Keratinocyte (primary cell): Measurements from ENCODE around the gene CENPS. TPM values are rescaled to one million over a fixed set of nuclear protein-coding genes. Genes with fewer than 3 reads are reported as not detected.

ENCODE experiments used
- DNase-seq: peaks from one replicate; pipeline ENCODE4 v3.0.0-alpha.2; 2011; ENCODE audit warnings: low read depth, missing footprints, low spot score
- FAIRE-seq: peaks from 2 replicates; lab custom pipeline; 2011; peaks lifted over from hg19 to GRCh38; lab: Jason Lieb, UNC
- H2AFZ ChIP-seq: 2 replicates; pipeline ENCODE4 v1.6.0; 2012; ENCODE audit warnings: low read length, control low read depth, inconsistent platforms; ENCODE audit not compliant: control insufficient read depth
- H3K27ac ChIP-seq: 2 replicates; pipeline ENCODE4 v1.5.1; 2011; ENCODE audit warnings: low read length; ENCODE audit not compliant: control insufficient read depth, insufficient read depth
- H3K27me3 ChIP-seq: 3 replicates; pipeline ENCODE4 v1.6.0; 2011; ENCODE audit warnings: low read length; ENCODE audit not compliant: control insufficient read depth, insufficient read depth; ENCODE audit errors: extremely low read depth
- H3K36me3 ChIP-seq, 2 experiments: 2 replicates in 1 of 2; 3 replicates in 1 of 2; pipeline ENCODE4 v1.5.1; 2011; ENCODE audit warnings: low read length in 2 of 2, mild to moderate bottlenecking in 1 of 2; ENCODE audit not compliant: control insufficient read depth in 2 of 2, insufficient read depth in 2 of 2; ENCODE audit errors: extremely low read depth in 1 of 2
- H3K4me1 ChIP-seq: 3 replicates; pipeline ENCODE4 v1.5.1; 2011; ENCODE audit warnings: low read length; ENCODE audit not compliant: control insufficient read depth, insufficient read depth; ENCODE audit errors: extremely low read depth
- H3K4me2 ChIP-seq: 3 replicates; pipeline ENCODE4 v1.6.0; 2011; ENCODE audit warnings: low read depth, low read length; ENCODE audit not compliant: control insufficient read depth, insufficient read depth; ENCODE audit errors: extremely low read depth
- H3K4me3 ChIP-seq, 3 experiments: fragments of 200-600 bp in 1 of 3; sonication (generic) in 1 of 3; 2 replicates in 2 of 3; 3 replicates in 1 of 3; pipeline ENCODE4 v1.5.1; 2011 to 2016; ENCODE audit warnings: low read length in 3 of 3, mild to moderate bottlenecking in 3 of 3, control low read depth in 2 of 3, inconsistent platforms in 1 of 3, low read depth in 1 of 3, mixed read lengths in 1 of 3, mixed run types in 1 of 3, moderate library complexity in 1 of 3; ENCODE audit not compliant: control insufficient read depth in 2 of 3, insufficient read depth in 2 of 3; ENCODE audit errors: extremely low read depth in 1 of 3
- H3K79me2 ChIP-seq: 2 replicates; pipeline ENCODE4 v1.6.0; 2012; ENCODE audit warnings: low read length; ENCODE audit not compliant: control insufficient read depth, insufficient read depth
- H3K9ac ChIP-seq: 3 replicates; pipeline ENCODE4 v1.6.0; 2011; ENCODE audit warnings: low read length; ENCODE audit not compliant: control insufficient read depth, insufficient read depth; ENCODE audit errors: extremely low read depth
- H3K9me1 ChIP-seq: 3 replicates; pipeline ENCODE4 v1.6.0; 2011; ENCODE audit warnings: low read length; ENCODE audit not compliant: control insufficient read depth, insufficient read depth; ENCODE audit errors: extremely low read depth
- H3K9me3 ChIP-seq: 2 replicates; pipeline ENCODE4 v1.5.1; 2012; ENCODE audit warnings: low read depth, low read length; ENCODE audit not compliant: control insufficient read depth
- H4K20me1 ChIP-seq: 3 replicates; pipeline ENCODE4 v1.6.0; 2011; ENCODE audit warnings: low read length; ENCODE audit not compliant: control insufficient read depth, insufficient read depth; ENCODE audit errors: extremely low read depth
- CTCF ChIP-seq, 3 experiments: IDR thresholded peaks in 1 of 3; conservative IDR thresholded peaks in 1 of 3; optimal IDR thresholded peaks in 1 of 3; 2 replicates in 2 of 3; 3 replicates in 1 of 3; pipeline versions ENCODE3 to v1.5.1; 2011; ENCODE audit warnings: low read length in 3 of 3, mild to moderate bottlenecking in 3 of 3, moderate library complexity in 2 of 3, control low read depth in 1 of 3, inconsistent platforms in 1 of 3; ENCODE audit not compliant: insufficient read depth in 2 of 3; ENCODE audit errors: extremely low read depth in 1 of 3
- EZH2 ChIP-seq: IDR thresholded peaks from one replicate; pipeline ENCODE4 v1.6.1; 2012; ENCODE audit warnings: inconsistent platforms, mild to moderate bottlenecking, low read length, moderate library complexity
- dilution Hi-C: fragments of 300-500 bp; cut with MboI; formaldehyde crosslinking; loops from one replicate; pipeline ENCODE4 v1.7.0; 2020; ENCODE audit warnings: low sequenced_read_pairs; ENCODE audit not compliant: extremely low pct_ligation_motif_present
- polyA plus RNA-seq, 5 experiments: library from polyadenylated mRNA; depleted of rRNA in 3 of 5; stranded (reverse) in 3 of 5; stranded (forward) in 1 of 5; unstranded in 1 of 5; fragments of >200 nt; gene quantifications; 1 replicate in 1 of 5; 2 replicates in 3 of 5; 3 replicates in 1 of 5; pipeline versions ENCODE4 v1.2.1 to v1.2.3, GENCODE V29; 2011 to 2012; ENCODE audit warnings: missing spikeins in 2 of 5, low read depth in 1 of 5, low replicate concordance in 1 of 5

The CENPS gene
- polyA plus RNA-seq, 1 donor (not counting 4 experiments of a cell fraction or from before 2014, with no cell fraction given) = 10.3 TPM

GRCh38 chr1:10470043-10470442 is 39.8 kb downstream of the CENPS start:
- peaks cover 4 to 14% of the 10 kb centered on the region in 2 experiments for H3K36me3 ChIP-seq
- no peak overlapping the region for H2AFZ ChIP-seq
- no peak for DNase-seq
- peaks cover 18% of the 10 kb centered on the region for H3K79me2 ChIP-seq
- no peak overlapping the region for H3K27ac ChIP-seq
- H4K20me1 ChIP-seq = no peaks in the 10 kb centered on the region
- no peak for FAIRE-seq
- H3K4me2 ChIP-seq = no peak overlapping the region
- H3K27me3 ChIP-seq = no peaks in the 10 kb centered on the region
- H3K9me1 ChIP-seq = no peaks in the 10 kb centered on the region
- H3K9ac ChIP-seq = no peak overlapping the region
- no peak for TF ChIP-seq EZH2
- dilution Hi-C loops = no loop called here
- no peak overlapping the region for H3K4me3 ChIP-seq
- H3K9me3 ChIP-seq = no peaks in the 10 kb centered on the region
- H3K4me1 ChIP-seq = peaks cover 9% of the 10 kb centered on the region

GRCh38 chr1:10471411-10472219 is 41.4 kb downstream of the CENPS start:
- dilution Hi-C loops = no loop called here
- H4K20me1 ChIP-seq = no peaks in the 10 kb centered on the region
- peak overlapping the region; percentile 94 for H3K4me2 ChIP-seq
- no peak for FAIRE-seq
- H3K9me3 ChIP-seq = no peaks in the 10 kb centered on the region
- H3K4me1 ChIP-seq = peaks cover 16% of the 10 kb centered on the region
- H3K27ac ChIP-seq = peak overlapping the region; percentile 83
- no peaks in the 10 kb centered on the region for H3K9me1 ChIP-seq
- peaks cover 34% of the 10 kb centered on the region for H3K79me2 ChIP-seq
- no peak for TF ChIP-seq CTCF (optimal IDR thresholded peaks at IDR 0.05 in 1 of 3, IDR thresholded peaks at IDR 0.05 in 1 of 3, conservative IDR thresholded peaks at IDR 0.05 in 1 of 3; ENCODE audit: extremely low read depth in 1 of 3, insufficient read depth in 2 of 3, low read length in 3 of 3)
- no peak for TF ChIP-seq EZH2
- H2AFZ ChIP-seq = peak overlapping the region; percentile 87
- H3K4me3 ChIP-seq = peak overlapping the region; percentile 75 to 94 (median 93)
- peaks cover 4 to 9% of the 10 kb centered on the region in 2 experiments for H3K36me3 ChIP-seq
- DNase-seq = no peak
- H3K27me3 ChIP-seq = no peaks in the 10 kb centered on the region
- H3K9ac ChIP-seq = peak overlapping the region; percentile 87
